ENCODE measurements around the gene NEK2.

NEK2 gene

GRCh38 chr1:211708006-211708405, 32.6 kb upstream of the NEK2 start:
- Histone ChIP-seq H3K9ac (ENCODE audit: low read depth, low read length, poor library complexity, severe bottlenecking) (no peak overlapping the region), H3K36me3 (ENCODE audit: insufficient read depth, low read length) (no peaks in the 10 kb centered on the region), H3K9me2 (replicated peaks; ENCODE audit: low read depth, low read length) (no peaks in the 10 kb centered on the region), H3K4me1 (ENCODE audit: insufficient read depth, low read length, poor library complexity, severe bottlenecking) (no peaks in the 10 kb centered on the region), H2AFZ (ENCODE audit: low read length) (no peak overlapping the region), H3K4me2 (ENCODE audit: low read depth, low read length, poor library complexity, severe bottlenecking) (no peak overlapping the region), H3K27me3 (ENCODE audit: insufficient read depth, low read length, poor library complexity, severe bottlenecking) (no peaks in the 10 kb centered on the region), H3F3A (ENCODE audit: low read depth) (no peaks in the 10 kb centered on the region), H3K9me3 (ENCODE audit: insufficient read depth, low read depth, low read length) (no peaks in the 10 kb centered on the region), H3K79me2 (ENCODE audit: insufficient read depth, low read length) (no peaks in the 10 kb centered on the region), H3K4me3 (ENCODE audit: low read length, poor library complexity, severe bottlenecking) (no peak overlapping the region), H4K20me1 (ENCODE audit: insufficient read depth, low read length, poor library complexity, severe bottlenecking) (no peaks in the 10 kb centered on the region)
- no peak for TF ChIP-seq CTCF (conservative IDR thresholded peaks at IDR 0.05; ENCODE audit: low read length)
- TF ChIP-seq EZH2phosphoT487 (IDR thresholded peaks at IDR 0.05; ENCODE audit: borderline replicate concordance) = no peak

- TF ChIP-seq CTCF (conservative IDR thresholded peaks at IDR 0.05; ENCODE audit: low read length) (no peak), EZH2phosphoT487 (IDR thresholded peaks at IDR 0.05; ENCODE audit: borderline replicate concordance) (no peak)
- Histone ChIP-seq H2AFZ (ENCODE audit: low read length) (no peak overlapping the region), H3K27me3 (ENCODE audit: insufficient read depth, low read length, poor library complexity, severe bottlenecking) (no peaks in the 10 kb centered on the region), H4K20me1 (ENCODE audit: insufficient read depth, low read length, poor library complexity, severe bottlenecking) (no peaks in the 10 kb centered on the region), H3K4me1 (ENCODE audit: insufficient read depth, low read length, poor library complexity, severe bottlenecking) (no peaks in the 10 kb centered on the region), H3F3A (ENCODE audit: low read depth) (no peaks in the 10 kb centered on the region), H3K9me3 (ENCODE audit: insufficient read depth, low read depth, low read length) (no peaks in the 10 kb centered on the region), H3K9ac (ENCODE audit: low read depth, low read length, poor library complexity, severe bottlenecking) (no peak overlapping the region), H3K36me3 (ENCODE audit: insufficient read depth, low read length) (no peaks in the 10 kb centered on the region), H3K4me2 (ENCODE audit: low read depth, low read length, poor library complexity, severe bottlenecking) (no peak overlapping the region), H3K79me2 (ENCODE audit: insufficient read depth, low read length) (no peaks in the 10 kb centered on the region), H3K4me3 (ENCODE audit: low read length, poor library complexity, severe bottlenecking) (no peak overlapping the region), H3K9me2 (replicated peaks; ENCODE audit: low read depth, low read length) (no peaks in the 10 kb centered on the region)
Measured at GRCh38 chr1:211705467-211706091, 30.2 kb upstream of the NEK2 start.

GRCh38 chr1:211704543-211704942, 29.1 kb upstream of the NEK2 start:
- TF ChIP-seq EZH2phosphoT487 (IDR thresholded peaks at IDR 0.05; ENCODE audit: borderline replicate concordance) (no peak), CTCF (conservative IDR thresholded peaks at IDR 0.05; ENCODE audit: low read length) (no peak)
- Histone ChIP-seq H3F3A (ENCODE audit: low read depth) (no peaks in the 10 kb centered on the region), H3K36me3 (ENCODE audit: insufficient read depth, low read length) (no peaks in the 10 kb centered on the region), H3K79me2 (ENCODE audit: insufficient read depth, low read length) (no peaks in the 10 kb centered on the region), H3K4me1 (ENCODE audit: insufficient read depth, low read length, poor library complexity, severe bottlenecking) (no peaks in the 10 kb centered on the region), H2AFZ (ENCODE audit: low read length) (no peak overlapping the region), H3K9me2 (replicated peaks; ENCODE audit: low read depth, low read length) (no peaks in the 10 kb centered on the region), H3K4me3 (ENCODE audit: low read length, poor library complexity, severe bottlenecking) (no peak overlapping the region), H3K4me2 (ENCODE audit: low read depth, low read length, poor library complexity, severe bottlenecking) (no peak overlapping the region), H4K20me1 (ENCODE audit: insufficient read depth, low read length, poor library complexity, severe bottlenecking) (no peaks in the 10 kb centered on the region), H3K27me3 (ENCODE audit: insufficient read depth, low read length, poor library complexity, severe bottlenecking) (no peaks in the 10 kb centered on the region), H3K9me3 (ENCODE audit: insufficient read depth, low read depth, low read length) (no peaks in the 10 kb centered on the region), H3K9ac (ENCODE audit: low read depth, low read length, poor library complexity, severe bottlenecking) (no peak overlapping the region)
